Left lung (tissue), 10 donors: ENCODE measurements around the gene ST7. TPM values are rescaled to one million over a fixed set of nuclear protein-coding genes. Genes with fewer than 3 reads are reported as not detected.

Experiments used
- ATAC-seq: fragments of 200-7000 bp; cut with Tn5 transposase; one replicate; pipeline ENCODE4 v1.9.1; 2020; ENCODE audit warnings: moderate library complexity
- DNase-seq, 4 donors: peaks; one replicate each; pipeline ENCODE4 v3.0.0-alpha.2; 2013 to 2020
- H3K27ac ChIP-seq, 2 donors: fragments of 200-600 bp; sonication (generic) in 1 of 2; one replicate each; pipeline versions ENCODE4 v1.5.0 to v1.8.0; 2020 to 2021
- H3K27me3 ChIP-seq, 2 donors: fragments of 200-600 bp; sonication (generic) in 1 of 2; one replicate each; pipeline versions ENCODE4 v1.5.0 to v1.8.0; 2020 to 2021
- H3K36me3 ChIP-seq, 2 donors: fragments of 200-600 bp; sonication (generic) in 1 of 2; one replicate each; pipeline versions ENCODE4 v1.5.0 to v1.8.0; 2020 to 2021
- H3K4me1 ChIP-seq, 2 donors: fragments of 200-600 bp; one replicate each; pipeline ENCODE4 v1.8.0; 2021
- H3K4me3 ChIP-seq, 2 donors: fragments of 200-600 bp; sonication (generic) in 1 of 2; one replicate each; pipeline versions ENCODE4 v1.5.0 to v1.8.0; 2020 to 2021; ENCODE audit warnings: mild to moderate bottlenecking in 1 of 2
- H3K9me3 ChIP-seq, 2 donors: fragments of 200-600 bp; sonication (generic) in 1 of 2; one replicate each; pipeline versions ENCODE4 v1.5.0 to v1.8.0; 2020 to 2021
- CTCF ChIP-seq, 2 donors: fragments of 200-600 bp; sonication (generic) in 1 of 2; IDR thresholded peaks; one replicate each; pipeline versions ENCODE4 v1.5.0 to v1.8.0; 2021; ENCODE audit warnings: antibody characterized with exemption in 2 of 2
- intact Hi-C, 2 donors: fragments of 100-400 bp; cut with DNase I; formaldehyde crosslinking; loops; one replicate each; pipeline versions ENCODE4 v1.11.2 to v1.14.2; 2022
- polyA plus RNA-seq, 6 donors: library from polyadenylated mRNA; unstranded; fragments of 120-200 nt; gene quantifications; one replicate each; pipeline ENCODE4 v1.2.1, GENCODE V29; 2013; ENCODE audit not compliant: insufficient read length in 6 of 6
- total RNA-seq, 2 donors: library from RNA; stranded (reverse); fragmentation: NEBNext Ultra II Directional; extraction: Animal tissue kit (Norgen Biotek cat#: 25700); gene quantifications; one replicate each; pipeline ENCODE4 v1.2.1, GENCODE V29; 2021
- donor health status: DM: no; HTN: yes; CAD: no.
- donor health status: DM: no; HTN: no; CAD: no.

ST7 gene
- total and polyA plus RNA-seq, 8 donors, result 36.3 to 60.6 (median 48.4) TPM

DNA sequence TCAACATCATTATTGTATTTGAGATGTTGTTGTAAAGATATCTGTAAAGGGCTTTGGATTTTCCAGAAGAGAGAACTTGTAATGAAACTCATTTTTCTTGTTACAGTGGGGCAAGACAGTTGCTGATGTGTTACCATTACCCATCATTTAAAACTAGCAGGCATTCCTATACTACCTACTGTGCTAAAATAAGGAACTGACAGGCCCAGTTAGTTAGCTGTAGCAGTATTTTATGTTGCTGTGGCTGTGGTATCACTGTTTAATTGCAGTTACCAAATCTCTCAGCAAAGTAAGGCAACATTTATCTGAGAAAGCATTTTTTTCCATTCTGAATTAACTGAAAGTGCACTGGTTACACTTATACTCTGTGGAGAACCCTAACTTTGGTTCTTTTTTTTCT lies 9.9 kb downstream of the ST7 start:
- DNase-seq (no peak), ATAC-seq (no peak)
- Histone ChIP-seq H3K27me3 (no peaks in the 10 kb centered on the region), H3K27ac (no peak overlapping the region), H3K9me3 (no peaks in the 10 kb centered on the region), H3K36me3 (no peaks in the 10 kb centered on the region), H3K4me3 (no peak overlapping the region), H3K4me1 (no peaks in the 10 kb centered on the region)
- intact Hi-C loops, result no loop called here
- no peak for TF ChIP-seq CTCF (IDR thresholded peaks at IDR 0.05)

DNA sequence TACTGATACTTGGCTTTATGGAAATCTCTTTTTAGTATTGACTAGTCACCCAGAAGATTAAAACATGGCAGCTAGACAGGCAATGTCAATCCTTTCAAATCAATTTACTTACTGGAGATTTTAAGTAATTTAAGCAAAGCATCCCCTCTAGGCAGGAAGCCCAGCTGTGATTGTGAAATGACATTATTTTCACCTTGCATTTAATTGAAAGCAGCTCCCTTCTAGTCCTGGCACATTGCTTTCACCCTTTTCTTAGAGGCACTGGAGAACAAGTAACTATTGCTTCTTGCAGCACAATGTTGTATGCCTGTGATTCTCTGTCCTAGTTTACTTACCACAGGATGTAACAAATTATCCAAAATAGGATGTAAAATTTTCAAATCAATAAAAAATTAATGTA lies 13.3 kb downstream of the ST7 start:
- ATAC-seq (no peak), DNase-seq (no peak)
- H3K4me3 ChIP-seq, result no peak overlapping the region
- H3K9me3 ChIP-seq, result no peaks in the 10 kb centered on the region
- no peak overlapping the region for H3K27ac ChIP-seq
- no peaks in the 10 kb centered on the region for H3K27me3 ChIP-seq
- no peaks in the 10 kb centered on the region for H3K36me3 ChIP-seq
- peaks cover 4 to 19% of the 10 kb centered on the region in 2 donors for H3K4me1 ChIP-seq
- no peak for TF ChIP-seq CTCF (IDR thresholded peaks at IDR 0.05)
- intact Hi-C loops, result no loop called here

DNA sequence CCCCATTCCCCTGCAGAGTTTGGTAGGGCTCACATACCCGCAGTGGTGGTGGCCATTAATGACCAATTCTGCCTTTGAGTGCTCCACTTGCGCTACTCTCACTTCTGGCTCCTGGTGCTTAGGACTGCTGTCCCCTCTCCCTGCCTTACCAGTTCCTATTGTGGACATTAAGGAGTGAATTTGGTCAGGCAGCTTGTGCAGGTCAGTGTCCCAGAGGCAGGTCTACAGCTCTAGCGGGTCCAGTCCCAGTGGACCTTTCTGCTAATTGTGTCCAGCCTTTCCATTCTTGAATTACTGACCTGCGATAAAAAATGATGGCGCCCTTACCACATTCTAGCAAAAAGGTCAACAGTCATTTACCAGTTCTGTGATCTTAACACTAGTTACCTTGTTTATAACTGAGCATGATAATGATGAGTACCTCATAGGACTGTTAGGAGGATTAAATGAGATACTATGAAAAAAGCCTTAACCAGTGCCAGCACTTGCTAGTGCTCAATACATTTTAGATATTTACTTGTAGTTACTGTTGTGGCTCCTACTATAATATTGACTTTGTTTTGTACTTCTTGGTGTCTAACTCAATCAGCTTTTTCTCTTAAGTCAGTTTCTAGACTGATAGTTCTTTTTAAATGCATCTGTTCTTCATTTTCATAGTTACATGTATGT lies 14.1 kb downstream of the ST7 start:
- no peak for ATAC-seq
- no peak for TF ChIP-seq CTCF (IDR thresholded peaks at IDR 0.05)
- Histone ChIP-seq H3K36me3 (no peaks in the 10 kb centered on the region), H3K27ac (no peak overlapping the region), H3K4me3 (no peak overlapping the region), H3K27me3 (no peaks in the 10 kb centered on the region), H3K9me3 (no peaks in the 10 kb centered on the region), H3K4me1 (peaks cover 4 to 19% of the 10 kb centered on the region in 2 donors)
- DNase-seq, result no peak
- intact Hi-C loops, result no loop called here

GRCh38 chr7:116967983-116968382 lies 14.7 kb downstream of the ST7 start:
- Histone ChIP-seq H3K9me3 (no peaks in the 10 kb centered on the region), H3K4me3 (no peak overlapping the region), H3K4me1 (peaks cover 4 to 19% of the 10 kb centered on the region in 2 donors), H3K27ac (no peak overlapping the region), H3K27me3 (no peaks in the 10 kb centered on the region), H3K36me3 (no peaks in the 10 kb centered on the region)
- no peak for DNase-seq
- intact Hi-C loops, result no loop called here
- ATAC-seq, result no peak
- TF ChIP-seq CTCF (IDR thresholded peaks at IDR 0.05), result no peak

GRCh38 chr7:116968631-116969030 lies 15.3 kb downstream of the ST7 start:
- H3K9me3 ChIP-seq, result no peaks in the 10 kb centered on the region
- H3K4me3 ChIP-seq, result no peak overlapping the region
- ATAC-seq, result no peak
- no peak for DNase-seq
- TF ChIP-seq CTCF (IDR thresholded peaks at IDR 0.05), result no peak
- no peaks in the 10 kb centered on the region for H3K36me3 ChIP-seq
- peaks cover 4 to 19% of the 10 kb centered on the region in 2 donors for H3K4me1 ChIP-seq
- no peaks in the 10 kb centered on the region for H3K27me3 ChIP-seq
- no peak overlapping the region for H3K27ac ChIP-seq
- intact Hi-C loops, result no loop called here
